ENCODE measurements around the gene LRPAP1.

The LRPAP1 gene

GRCh38 chr4:3498901-3499510 lies 33.2 kb downstream of the LRPAP1 start:
- TF ChIP-seq, protein P1, sequence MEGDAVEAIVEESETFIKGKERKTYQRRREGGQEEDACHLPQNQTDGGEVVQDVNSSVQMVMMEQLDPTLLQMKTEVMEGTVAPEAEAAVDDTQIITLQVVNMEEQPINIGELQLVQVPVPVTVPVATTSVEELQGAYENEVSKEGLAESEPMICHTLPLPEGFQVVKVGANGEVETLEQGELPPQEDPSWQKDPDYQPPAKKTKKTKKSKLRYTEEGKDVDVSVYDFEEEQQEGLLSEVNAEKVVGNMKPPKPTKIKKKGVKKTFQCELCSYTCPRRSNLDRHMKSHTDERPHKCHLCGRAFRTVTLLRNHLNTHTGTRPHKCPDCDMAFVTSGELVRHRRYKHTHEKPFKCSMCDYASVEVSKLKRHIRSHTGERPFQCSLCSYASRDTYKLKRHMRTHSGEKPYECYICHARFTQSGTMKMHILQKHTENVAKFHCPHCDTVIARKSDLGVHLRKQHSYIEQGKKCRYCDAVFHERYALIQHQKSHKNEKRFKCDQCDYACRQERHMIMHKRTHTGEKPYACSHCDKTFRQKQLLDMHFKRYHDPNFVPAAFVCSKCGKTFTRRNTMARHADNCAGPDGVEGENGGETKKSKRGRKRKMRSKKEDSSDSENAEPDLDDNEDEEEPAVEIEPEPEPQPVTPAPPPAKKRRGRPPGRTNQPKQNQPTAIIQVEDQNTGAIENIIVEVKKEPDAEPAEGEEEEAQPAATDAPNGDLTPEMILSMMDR (IDR thresholded peaks at IDR 0.05; ENCODE audit: poor library complexity, severe bottlenecking): no peak
- no peak overlapping the region for H3K4me3 ChIP-seq (ENCODE audit: severe bottlenecking)
- no peak overlapping the region for H3K27ac ChIP-seq (ENCODE audit: poor library complexity, severe bottlenecking)
- H3K4me1 ChIP-seq (ENCODE audit: insufficient read depth, poor library complexity, severe bottlenecking): no peaks in the 10 kb centered on the region
- DNase-seq (ENCODE audit: low spot score) (no peak), ATAC-seq (ENCODE audit: low read depth) (no peak)
- H3K27me3 ChIP-seq (ENCODE audit: insufficient read depth, poor library complexity, severe bottlenecking): no peaks in the 10 kb centered on the region
- no peaks in the 10 kb centered on the region for H3K9me3 ChIP-seq (ENCODE audit: severe bottlenecking)
- H3K36me3 ChIP-seq (ENCODE audit: low read depth): peaks cover 6% of the 10 kb centered on the region; the same call in 1 of the 2 replicates

- peaks cover 4% of the 10 kb centered on the region for H3K36me3 ChIP-seq (ENCODE audit: low read depth)
- no peak overlapping the region for H3K27ac ChIP-seq (ENCODE audit: poor library complexity, severe bottlenecking)
- ATAC-seq (ENCODE audit: low read depth) (peak; percentile 2; the same call in 1 of the 3 replicates), DNase-seq (ENCODE audit: low spot score) (no peak)
- no peaks in the 10 kb centered on the region for H3K27me3 ChIP-seq (ENCODE audit: insufficient read depth, poor library complexity, severe bottlenecking)
- no peaks in the 10 kb centered on the region for H3K9me3 ChIP-seq (ENCODE audit: severe bottlenecking)
- no peaks in the 10 kb centered on the region for H3K4me1 ChIP-seq (ENCODE audit: insufficient read depth, poor library complexity, severe bottlenecking)
- H3K4me3 ChIP-seq (ENCODE audit: severe bottlenecking): no peak overlapping the region
- TF ChIP-seq, protein P1 (IDR thresholded peaks at IDR 0.05; ENCODE audit: poor library complexity, severe bottlenecking): no peak
Observed at GRCh38 chr4:3498407-3498806, 33.8 kb downstream of the LRPAP1 start.

DNA sequence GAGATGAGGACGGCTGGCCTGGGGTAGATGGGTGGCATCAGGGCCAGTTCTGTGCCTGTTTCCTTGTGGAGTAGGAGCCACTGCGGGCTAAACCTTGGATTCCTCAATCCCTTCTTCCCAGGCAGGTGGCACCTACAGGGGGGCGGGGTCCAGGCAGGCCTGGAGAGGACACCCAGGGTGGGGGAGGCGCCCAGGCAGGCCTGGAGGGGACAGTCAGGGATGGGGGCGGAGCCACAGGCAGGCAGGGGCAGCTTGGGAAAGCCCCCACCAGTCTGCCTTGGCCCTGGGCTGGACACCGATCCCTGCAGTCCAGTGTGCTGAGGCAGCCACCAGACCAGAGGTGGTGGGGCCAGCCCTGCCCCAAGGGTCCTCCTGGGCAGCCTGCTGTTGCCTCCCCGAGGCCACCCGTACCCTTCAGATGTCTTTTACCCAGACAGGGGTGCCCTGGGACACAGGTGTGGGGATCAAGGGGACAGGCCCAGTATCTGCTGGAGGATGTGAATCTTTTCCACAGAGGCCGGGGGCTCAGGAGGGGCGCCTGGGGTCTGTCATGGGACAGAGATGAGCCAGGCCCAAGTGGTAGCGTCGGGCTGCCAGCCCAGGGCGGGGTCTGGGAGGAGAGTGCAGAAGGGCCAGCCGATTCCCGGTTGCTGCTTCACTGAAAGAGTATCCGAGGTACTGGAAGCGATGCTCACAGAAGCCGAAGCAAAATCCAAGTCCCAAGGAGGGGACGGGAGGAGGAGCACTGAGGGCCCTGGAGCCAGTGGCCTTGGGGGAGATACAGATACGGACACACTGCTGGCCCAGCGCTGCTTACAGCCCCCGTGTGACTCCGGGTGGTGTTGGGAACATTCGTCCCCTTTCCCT lies 34.5 kb downstream of the LRPAP1 start:
- no peaks in the 10 kb centered on the region for H3K4me1 ChIP-seq (ENCODE audit: insufficient read depth, poor library complexity, severe bottlenecking)
- H3K9me3 ChIP-seq (ENCODE audit: severe bottlenecking): no peaks in the 10 kb centered on the region
- H3K36me3 ChIP-seq (ENCODE audit: low read depth): peaks cover 10% of the 10 kb centered on the region
- no peak overlapping the region for H3K27ac ChIP-seq (ENCODE audit: poor library complexity, severe bottlenecking)
- TF ChIP-seq, protein P1 (IDR thresholded peaks at IDR 0.05; ENCODE audit: poor library complexity, severe bottlenecking): no peak
- DNase-seq (ENCODE audit: low spot score) (no peak), ATAC-seq (ENCODE audit: low read depth) (peak; percentile 8; the same call in 2 of the 3 replicates)
- no peaks in the 10 kb centered on the region for H3K27me3 ChIP-seq (ENCODE audit: insufficient read depth, poor library complexity, severe bottlenecking)
- H3K4me3 ChIP-seq (ENCODE audit: severe bottlenecking): no peak overlapping the region

- Histone ChIP-seq H3K27ac (ENCODE audit: poor library complexity, severe bottlenecking) (no peak overlapping the region), H3K36me3 (ENCODE audit: low read depth) (peaks cover 12% of the 10 kb centered on the region), H3K27me3 (ENCODE audit: insufficient read depth, poor library complexity, severe bottlenecking) (no peaks in the 10 kb centered on the region), H3K4me1 (ENCODE audit: insufficient read depth, poor library complexity, severe bottlenecking) (no peaks in the 10 kb centered on the region), H3K9me3 (ENCODE audit: severe bottlenecking) (no peaks in the 10 kb centered on the region), H3K4me3 (ENCODE audit: severe bottlenecking) (no peak overlapping the region)
- DNase-seq (ENCODE audit: low spot score) (no peak), ATAC-seq (ENCODE audit: low read depth) (no peak)
- TF ChIP-seq, protein P1 (IDR thresholded peaks at IDR 0.05; ENCODE audit: poor library complexity, severe bottlenecking): no peak
Observed at GRCh38 chr4:3497095-3497494, 35.1 kb downstream of the LRPAP1 start.

Data from RWPE2 (cell line).